H9 (cell line): ENCODE results near the gene GNA15. TPM values are rescaled to one million over a fixed set of nuclear protein-coding genes. Genes with fewer than 3 reads are reported as not detected.

Experiments used
- DNase-seq: peaks from one replicate; pipeline ENCODE4 v3.0.0-alpha.2; 2017
- H2AFZ ChIP-seq: one replicate; pipeline ENCODE4 v1.6.1; 2013; ENCODE audit warnings: mild to moderate bottlenecking, low read length, control low read depth, moderate library complexity
- H2AK5ac ChIP-seq: 2 replicates; pipeline ENCODE4 v1.6.1; 2013; ENCODE audit warnings: low read length, control low read depth, mixed read lengths; ENCODE audit not compliant: insufficient read length
- H2BK120ac ChIP-seq: one replicate; pipeline ENCODE4 v1.6.1; 2013; ENCODE audit warnings: low read depth, mild to moderate bottlenecking, low read length, control low read depth, inconsistent platforms; ENCODE audit not compliant: poor library complexity, severe bottlenecking
- H2BK12ac ChIP-seq: 2 replicates; pipeline ENCODE4 v1.6.1; 2013; ENCODE audit warnings: low read length, control low read depth, mixed read lengths, low read depth; ENCODE audit not compliant: insufficient read length
- H2BK15ac ChIP-seq: 2 replicates; pipeline ENCODE4 v1.6.1; 2013; ENCODE audit warnings: low read depth, low read length, control low read depth
- H2BK20ac ChIP-seq: one replicate; pipeline ENCODE4 v1.6.1; 2013; ENCODE audit warnings: low read depth, mild to moderate bottlenecking, low read length, control low read depth, inconsistent platforms; ENCODE audit not compliant: poor library complexity, severe bottlenecking
- H2BK5ac ChIP-seq: 2 replicates; pipeline ENCODE4 v1.6.1; 2013; ENCODE audit warnings: low read length, control low read depth, mixed read lengths; ENCODE audit not compliant: insufficient read length
- H3K14ac ChIP-seq: 2 replicates; pipeline ENCODE4 v1.6.1; 2013; ENCODE audit warnings: low read length, control low read depth; ENCODE audit not compliant: insufficient read depth
- H3K18ac ChIP-seq: 2 replicates; pipeline ENCODE4 v1.6.1; 2013; ENCODE audit warnings: low read depth, mild to moderate bottlenecking, mixed read lengths, low read length, control low read depth; ENCODE audit not compliant: insufficient read length
- H3K23ac ChIP-seq: 2 replicates; pipeline ENCODE4 v1.6.1; 2013; ENCODE audit warnings: low read length, control low read depth, mixed read lengths, low read depth; ENCODE audit not compliant: insufficient read length
- H3K23me2 ChIP-seq: 2 replicates; pipeline ENCODE4 v1.6.1; 2013; ENCODE audit warnings: low read depth, mild to moderate bottlenecking, mixed read lengths, low read length, control low read depth; ENCODE audit not compliant: insufficient read length, poor library complexity, severe bottlenecking
- H3K27ac ChIP-seq: 2 replicates; pipeline ENCODE4 v1.5.1; 2013; ENCODE audit warnings: low read length, control low read depth, mixed read lengths, low read depth; ENCODE audit not compliant: insufficient read length
- H3K27me3 ChIP-seq: 2 replicates; pipeline ENCODE4 v1.6.1; 2013; ENCODE audit warnings: low read length, control low read depth, inconsistent platforms; ENCODE audit not compliant: insufficient read depth
- H3K4ac ChIP-seq: 2 replicates; pipeline ENCODE4 v1.6.1; 2013; ENCODE audit warnings: low read depth, mild to moderate bottlenecking, control low read depth, inconsistent platforms, low read length, moderate library complexity
- H3K4me1 ChIP-seq: 2 replicates; pipeline ENCODE4 v1.6.1; 2013; ENCODE audit warnings: low read length, control low read depth, inconsistent platforms; ENCODE audit not compliant: insufficient read depth
- H3K4me2 ChIP-seq: 2 replicates; pipeline ENCODE4 v1.6.1; 2013; ENCODE audit warnings: low read length, control low read depth, mixed read lengths; ENCODE audit not compliant: insufficient read length, insufficient read depth
- H3K56ac ChIP-seq: 2 replicates; pipeline ENCODE4 v1.6.1; 2013; ENCODE audit warnings: low read depth, mild to moderate bottlenecking, mixed read lengths, low read length, control low read depth; ENCODE audit not compliant: insufficient read length
- H3K79me1 ChIP-seq: 2 replicates; pipeline ENCODE4 v1.6.1; 2013; ENCODE audit warnings: low read depth, mild to moderate bottlenecking, moderate library complexity, low read length, control low read depth, inconsistent platforms; ENCODE audit not compliant: insufficient read depth, poor library complexity, severe bottlenecking
- H3K79me2 ChIP-seq: 2 replicates; pipeline ENCODE4 v1.6.1; 2013; ENCODE audit warnings: low read length, control low read depth, inconsistent platforms; ENCODE audit not compliant: insufficient read depth
- H3K9ac ChIP-seq: 2 replicates; pipeline ENCODE4 v1.6.1; 2013; ENCODE audit warnings: low read length, control low read depth, mixed read lengths; ENCODE audit not compliant: insufficient read length; ENCODE audit errors: extremely low read depth
- H3K9me3 ChIP-seq: one replicate; pipeline ENCODE4 v1.6.1; 2013; ENCODE audit warnings: low read depth, low read length, inconsistent platforms; ENCODE audit not compliant: control insufficient read depth
- H3T11ph ChIP-seq: one replicate; pipeline ENCODE4 v1.6.1; 2013; ENCODE audit warnings: mild to moderate bottlenecking, low read length, control low read depth, inconsistent platforms
- H4K20me1 ChIP-seq: one replicate; pipeline ENCODE4 v1.6.1; 2013; ENCODE audit not compliant: control insufficient read depth, insufficient read length, insufficient read depth
- H4K5ac ChIP-seq: 2 replicates; pipeline ENCODE4 v1.6.1; 2013; ENCODE audit warnings: low read depth, mild to moderate bottlenecking, mixed read lengths, low read length, control low read depth; ENCODE audit not compliant: insufficient read length
- H4K8ac ChIP-seq: replicated peaks from 2 replicates; pipeline ENCODE4 v1.6.1; 2013; ENCODE audit warnings: low read length, control low read depth, mixed read lengths, low read depth; ENCODE audit not compliant: insufficient read length
- H4K91ac ChIP-seq: 2 replicates; pipeline ENCODE4 v1.6.1; 2013; ENCODE audit warnings: low read depth, mild to moderate bottlenecking, moderate library complexity, mixed read lengths, low read length, control low read depth; ENCODE audit not compliant: insufficient read length
- H3K27ac Mint-ChIP-seq, 3 experiments: 2 replicates in 2 of 3; 3 replicates in 1 of 3; pipeline ENCODE4 v1.8.0; 2020 to 2021; ENCODE audit warnings: mixed read lengths in 3 of 3, mild to moderate bottlenecking in 1 of 3, moderate library complexity in 1 of 3
- H3K27me3 Mint-ChIP-seq: 2 replicates; pipeline ENCODE4 v1.8.0; 2021; ENCODE audit warnings: low read depth, mild to moderate bottlenecking, moderate library complexity, mixed read lengths
- H3K36me3 Mint-ChIP-seq, 3 experiments: 2 replicates in 2 of 3; 3 replicates in 1 of 3; pipeline ENCODE4 v1.8.0; 2020 to 2021; ENCODE audit warnings: low read depth in 3 of 3, mixed read lengths in 3 of 3; ENCODE audit not compliant: insufficient read depth in 1 of 3
- H3K4me1 Mint-ChIP-seq, 2 experiments: 2 replicates each; pipeline ENCODE4 v1.8.0; 2020; ENCODE audit warnings: mixed read lengths in 2 of 2
- H3K4me3 Mint-ChIP-seq, 2 experiments: 2 replicates in 1 of 2; 3 replicates in 1 of 2; pipeline ENCODE4 v1.8.0; 2020 to 2021; ENCODE audit warnings: mild to moderate bottlenecking in 2 of 2, mixed read lengths in 2 of 2, moderate library complexity in 1 of 2
- H3K9me3 Mint-ChIP-seq, 2 experiments: 2 replicates in 1 of 2; 3 replicates in 1 of 2; pipeline ENCODE4 v1.8.0; 2020; ENCODE audit warnings: mild to moderate bottlenecking in 2 of 2, mixed read lengths in 2 of 2, moderate library complexity in 1 of 2
- CTCF ChIP-seq: fragments of 200-600 bp; sonication (generic); conservative IDR thresholded peaks from 3 replicates; pipeline ENCODE4 v1.8.0; 2021; ENCODE audit warnings: antibody characterized with exemption, mild to moderate bottlenecking
- WGBS: extraction: QIAGEN DNeasy Blood & Tissue Kit; methylation state at CpG from one replicate; pipeline ENCODE4 v1.1.7; 2013; ENCODE audit warnings: missing lambda C conversion rate, low lambda C conversion rate, mixed read lengths; ENCODE audit not compliant: insufficient read length; ENCODE audit errors: extremely low coverage; 5-methylcytosine and 5-hydroxymethylcytosine counted together
- total RNA-seq: library from RNA; stranded (reverse); gene quantifications from 2 replicates; pipeline ENCODE4 v1.2.1, GENCODE V29; 2021

Gene GNA15
- total RNA-seq, 1 experiment from 2014 or later: not detected

- Mint-ChIP-seq H3K9me3 (peaks cover 3 to 5% of the 10 kb centered on the region in 2 experiments; a peak in 2 of 5 replicates), H3K4me1 (peaks cover 6 to 15% of the 10 kb centered on the region in 2 experiments), H3K36me3 (no peaks in the 10 kb centered on the region), H3K27me3 (peaks cover 16% of the 10 kb centered on the region), H3K4me3 (no peak overlapping the region), H3K27ac (no peak overlapping the region)
- no peaks in the 10 kb centered on the region for H4K20me1 ChIP-seq
- no peak overlapping the region for H3K18ac ChIP-seq
- no peak overlapping the region for H4K8ac ChIP-seq
- H2BK5ac ChIP-seq: no peak overlapping the region
- no peak overlapping the region for H2AFZ ChIP-seq
- H3K79me1 ChIP-seq: no peaks in the 10 kb centered on the region
- H4K5ac ChIP-seq: peak overlapping the region; percentile 61
- no peaks in the 10 kb centered on the region for H3K9me3 ChIP-seq
- TF ChIP-seq CTCF: no peak
- H3K23ac ChIP-seq: no peak overlapping the region
- no peak overlapping the region for H2AK5ac ChIP-seq
- H3T11ph ChIP-seq: no peak overlapping the region
- H3K4ac ChIP-seq: no peak overlapping the region
- H2BK20ac ChIP-seq: no peak overlapping the region
- no peaks in the 10 kb centered on the region for H3K27me3 ChIP-seq
- H2BK12ac ChIP-seq: no peak overlapping the region
- WGBS: no CpG with 5 or more reads among the region's 5 CpGs
- no peak overlapping the region for H3K4me2 ChIP-seq
- H2BK120ac ChIP-seq: no peak overlapping the region
- no peak for DNase-seq
- H3K79me2 ChIP-seq: no peaks in the 10 kb centered on the region
- no peak overlapping the region for H2BK15ac ChIP-seq
- no peak overlapping the region for H4K91ac ChIP-seq
- H3K27ac ChIP-seq: no peak overlapping the region
- no peaks in the 10 kb centered on the region for H3K23me2 ChIP-seq
- H3K56ac ChIP-seq: no peak overlapping the region
- no peaks in the 10 kb centered on the region for H3K4me1 ChIP-seq
- no peak overlapping the region for H3K14ac ChIP-seq
- no peak overlapping the region for H3K9ac ChIP-seq
Measured at GRCh38 chr19:3150739-3151329, 15.0 kb downstream of the GNA15 start.
